Lung (tissue), 12 donors: ENCODE measurements around the gene LINC01488. TPM values are rescaled to one million over a fixed set of nuclear protein-coding genes. Genes with fewer than 3 reads are reported as not detected.

Source experiments
- ATAC-seq: fragments of 200-7000 bp; cut with Tn5 transposase; one replicate; pipeline ENCODE4 v1.9.1; 2020; ENCODE audit warnings: moderate number of reproducible peaks; ENCODE audit not compliant: insufficient read depth, low FRiP score
- DNase-seq, 3 donors: peaks; one replicate each; pipeline ENCODE4 v3.0.0-alpha.2; 2013 to 2017
- H3K27ac ChIP-seq, 2 donors: one replicate each; pipeline ENCODE4 v1.5.1; 2013; ENCODE audit warnings: mild to moderate bottlenecking in 2 of 2, moderate library complexity in 2 of 2, control low read depth in 1 of 2, inconsistent platforms in 1 of 2, low read depth in 1 of 2, low read length in 1 of 2
- H3K27me3 ChIP-seq, 3 donors: one replicate each; pipeline ENCODE4 v1.5.1; 2013; ENCODE audit warnings: low read length in 2 of 3; ENCODE audit not compliant: control insufficient read depth in 3 of 3, insufficient read depth in 3 of 3
- H3K36me3 ChIP-seq, 4 donors: one replicate each; pipeline ENCODE4 v1.5.1; 2013; ENCODE audit warnings: low read length in 4 of 4, mild to moderate bottlenecking in 1 of 4, moderate library complexity in 1 of 4; ENCODE audit not compliant: control insufficient read depth in 4 of 4, insufficient read depth in 4 of 4
- H3K4me1 ChIP-seq, 5 donors: one replicate each; pipeline ENCODE4 v1.5.1; 2013; ENCODE audit warnings: low read length in 5 of 5, mild to moderate bottlenecking in 2 of 5, moderate library complexity in 1 of 5; ENCODE audit not compliant: control insufficient read depth in 5 of 5, insufficient read depth in 5 of 5
- H3K4me3 ChIP-seq: one replicate; pipeline ENCODE4 v1.5.1; 2013; ENCODE audit warnings: mild to moderate bottlenecking, control low read depth, moderate library complexity
- H3K9ac ChIP-seq, 2 donors: one replicate each; pipeline ENCODE4 v1.5.1; 2013; ENCODE audit warnings: low read length in 2 of 2, control low read depth in 1 of 2; ENCODE audit not compliant: insufficient read depth in 1 of 2
- H3K9me3 ChIP-seq, 4 donors: one replicate each; pipeline ENCODE4 v1.5.1; 2013; ENCODE audit warnings: low read length in 3 of 4, mild to moderate bottlenecking in 1 of 4, moderate library complexity in 1 of 4; ENCODE audit not compliant: control insufficient read depth in 4 of 4, insufficient read depth in 3 of 4
- WGBS, 2 donors: extraction: QIAGEN DNeasy Blood & Tissue Kit; methylation state at CpG; one replicate each; pipeline ENCODE4 v1.1.7; 2013; 5-methylcytosine and 5-hydroxymethylcytosine counted together
- polyA plus RNA-seq, 2 donors: library from polyadenylated mRNA; stranded (reverse); fragments of 200-250 nt; gene quantifications; one replicate each; pipeline ENCODE4 v1.2.1, GENCODE V29; 2013
- total RNA-seq, 2 donors: library from RNA; depleted of rRNA in 1 of 2; stranded (reverse); fragments of >200 nt in 1 of 2; gene quantifications; one replicate each; pipeline ENCODE4 v1.2.1, GENCODE V29; 2014 to 2021
- TF ChIP-seq, protein P1 (sequence below): IDR thresholded peaks from 2 replicates; pipeline ENCODE4 v1.5.1; 2012; ENCODE audit warnings: mild to moderate bottlenecking; ENCODE audit errors: control extremely low read depth, extremely low read depth
- donor health status: control.
- donor health status: control.
- donor health status: Bipolar disorder and iron deficiency.
- donor health status: healthy.
- donor health status: DM: yes; HTN: yes; CAD: no.

Gene LINC01488
- total and polyA plus RNA-seq, 4 donors, result not detected

DNA sequence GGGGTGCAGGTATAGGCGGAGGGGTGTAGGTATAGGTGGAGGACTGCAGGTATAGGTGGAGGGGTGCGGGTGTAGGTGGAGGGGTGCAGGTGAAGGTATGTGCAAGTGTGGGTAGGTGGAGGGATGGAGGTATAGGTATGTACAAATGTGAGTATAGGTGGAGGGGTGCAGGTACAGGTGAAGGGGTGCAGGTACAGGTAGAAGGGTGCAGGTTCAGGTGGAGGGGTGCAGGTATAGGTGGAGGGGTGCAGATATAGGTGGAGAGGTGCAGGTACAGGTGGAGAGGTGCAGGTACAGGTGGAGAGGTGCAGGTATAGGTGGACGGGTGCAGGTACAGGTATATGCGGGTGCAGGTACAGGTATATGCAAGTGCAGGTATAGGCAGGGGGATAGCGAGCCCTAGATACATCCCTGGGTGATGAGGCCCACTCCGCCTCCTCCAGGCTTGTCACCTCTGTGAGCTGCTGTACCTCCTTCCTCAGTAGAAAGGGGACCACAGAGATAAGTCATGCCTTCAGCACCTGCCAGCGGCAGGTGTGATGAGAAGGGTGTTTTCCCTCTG is 17.2 kb downstream of the LINC01488 start:
- H3K4me1 ChIP-seq, result peaks cover 0 to 26% (median 18%) of the 10 kb centered on the region in 5 donors
- WGBS, 2 donors, result 90 to 95% methylated on average over 7 of the region's 7 CpGs
- H3K4me3 ChIP-seq, result no peak overlapping the region
- no peak for ATAC-seq
- H3K27me3 ChIP-seq, result no peaks in the 10 kb centered on the region
- peak in 1 of 3 donors; percentile 45 for DNase-seq
- no peak overlapping the region for H3K9ac ChIP-seq
- H3K9me3 ChIP-seq, result no peaks in the 10 kb centered on the region
- H3K36me3 ChIP-seq, result no peaks in the 10 kb centered on the region
- TF ChIP-seq, protein P1, sequence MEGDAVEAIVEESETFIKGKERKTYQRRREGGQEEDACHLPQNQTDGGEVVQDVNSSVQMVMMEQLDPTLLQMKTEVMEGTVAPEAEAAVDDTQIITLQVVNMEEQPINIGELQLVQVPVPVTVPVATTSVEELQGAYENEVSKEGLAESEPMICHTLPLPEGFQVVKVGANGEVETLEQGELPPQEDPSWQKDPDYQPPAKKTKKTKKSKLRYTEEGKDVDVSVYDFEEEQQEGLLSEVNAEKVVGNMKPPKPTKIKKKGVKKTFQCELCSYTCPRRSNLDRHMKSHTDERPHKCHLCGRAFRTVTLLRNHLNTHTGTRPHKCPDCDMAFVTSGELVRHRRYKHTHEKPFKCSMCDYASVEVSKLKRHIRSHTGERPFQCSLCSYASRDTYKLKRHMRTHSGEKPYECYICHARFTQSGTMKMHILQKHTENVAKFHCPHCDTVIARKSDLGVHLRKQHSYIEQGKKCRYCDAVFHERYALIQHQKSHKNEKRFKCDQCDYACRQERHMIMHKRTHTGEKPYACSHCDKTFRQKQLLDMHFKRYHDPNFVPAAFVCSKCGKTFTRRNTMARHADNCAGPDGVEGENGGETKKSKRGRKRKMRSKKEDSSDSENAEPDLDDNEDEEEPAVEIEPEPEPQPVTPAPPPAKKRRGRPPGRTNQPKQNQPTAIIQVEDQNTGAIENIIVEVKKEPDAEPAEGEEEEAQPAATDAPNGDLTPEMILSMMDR, result no peak
- H3K27ac ChIP-seq, result no peak overlapping the region

DNA sequence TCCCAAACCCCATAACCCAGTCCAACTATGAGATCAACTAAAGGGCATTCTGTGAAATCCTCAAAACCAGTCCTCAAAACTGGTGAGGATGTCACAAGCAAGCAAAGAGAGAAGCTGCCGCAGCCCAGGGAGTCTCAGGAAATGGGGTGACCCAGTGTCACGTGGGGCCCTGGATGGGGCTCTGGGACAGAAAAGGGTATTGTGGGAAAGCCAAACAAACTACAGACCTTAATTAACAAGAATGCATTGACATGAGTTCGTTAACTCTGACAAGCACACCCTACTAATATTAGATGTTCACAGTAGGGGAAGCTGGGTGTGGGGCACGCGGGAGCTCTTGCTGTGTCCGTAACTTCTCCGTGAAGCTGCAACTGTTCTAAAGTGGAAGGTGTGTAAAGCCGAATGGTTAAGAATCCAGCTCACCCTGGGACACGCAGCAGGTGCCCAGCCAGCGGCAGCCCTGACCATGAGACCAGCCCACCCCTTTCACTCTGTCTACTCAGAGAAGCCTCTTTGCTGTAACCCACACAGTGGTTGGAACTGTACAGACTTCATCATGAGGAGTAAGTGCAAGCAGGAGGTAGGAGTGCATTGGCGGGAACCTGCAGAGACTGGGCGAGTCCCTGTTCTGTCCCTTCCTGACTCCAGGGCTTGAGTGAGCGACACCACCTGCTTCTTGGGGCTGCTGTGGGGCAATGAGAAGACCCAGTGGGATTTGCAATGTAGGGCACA is 17.9 kb downstream of the LINC01488 start:
- H3K9ac ChIP-seq, result no peak overlapping the region
- H3K9me3 ChIP-seq, result no peaks in the 10 kb centered on the region
- peak in 2 of 3 donors; percentile 46 for DNase-seq
- no peak overlapping the region for H3K27ac ChIP-seq
- peaks cover 0 to 24% (median 18%) of the 10 kb centered on the region in 5 donors for H3K4me1 ChIP-seq
- TF ChIP-seq, protein P1, result no peak
- ATAC-seq, result no peak
- no peak overlapping the region for H3K4me3 ChIP-seq
- no peaks in the 10 kb centered on the region for H3K27me3 ChIP-seq
- no peaks in the 10 kb centered on the region for H3K36me3 ChIP-seq
- WGBS, 2 donors, result 59 to 65% methylated on average over 13 of the region's 13 CpGs

DNA sequence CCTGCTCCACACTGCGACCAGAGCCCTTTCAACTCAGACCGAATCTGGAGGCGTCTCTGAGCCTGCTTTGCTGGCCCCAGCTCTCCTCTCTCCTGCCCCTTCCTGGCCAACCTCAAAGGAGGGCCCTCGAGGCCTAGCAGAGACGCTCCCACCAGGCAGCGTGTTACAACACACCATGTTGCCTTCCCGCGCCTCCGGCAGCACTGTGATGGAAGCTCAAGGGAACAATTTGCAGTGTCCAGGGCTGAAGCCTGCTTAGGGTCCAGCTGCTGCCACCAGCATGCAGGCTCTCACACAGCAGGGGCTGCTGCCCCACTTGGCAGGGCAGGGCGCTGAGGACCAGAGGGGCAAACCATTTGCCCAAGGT is 18.4 kb downstream of the LINC01488 start:
- H3K27ac ChIP-seq, result no peak overlapping the region
- WGBS, 2 donors, result 85 to 86% methylated on average over 10 of the region's 10 CpGs
- H3K9me3 ChIP-seq, result no peaks in the 10 kb centered on the region
- peaks cover 0 to 24% (median 18%) of the 10 kb centered on the region in 5 donors for H3K4me1 ChIP-seq
- TF ChIP-seq, protein P1, result no peak
- H3K4me3 ChIP-seq, result no peak overlapping the region
- no peaks in the 10 kb centered on the region for H3K27me3 ChIP-seq
- ATAC-seq (no peak), DNase-seq (no peak)
- H3K9ac ChIP-seq, result no peak overlapping the region
- no peaks in the 10 kb centered on the region for H3K36me3 ChIP-seq
